Peyer's patch (tissue), 4 donors: ENCODE measurements around the gene MAP2.

Experiments used
- POLR2A ChIP-seq, 2 donors: fragments of 450-650 bp; IDR thresholded peaks; one replicate each; pipeline ENCODE4 v1.5.1; 2017; ENCODE audit warnings: antibody characterized with exemption in 2 of 2, mild to moderate bottlenecking in 2 of 2, moderate library complexity in 2 of 2
- TF ChIP-seq, protein P1 (sequence below), 6 experiments: fragments of 450-650 bp in 4 of 6; fragments of 200-600 bp in 2 of 6; sonication (generic) in 1 of 6; IDR thresholded peaks; one replicate each; pipeline ENCODE4 v1.5.1; 2017 to 2019; ENCODE audit warnings: antibody characterized with exemption in 6 of 6, mild to moderate bottlenecking in 3 of 6, moderate library complexity in 1 of 6

DNA sequence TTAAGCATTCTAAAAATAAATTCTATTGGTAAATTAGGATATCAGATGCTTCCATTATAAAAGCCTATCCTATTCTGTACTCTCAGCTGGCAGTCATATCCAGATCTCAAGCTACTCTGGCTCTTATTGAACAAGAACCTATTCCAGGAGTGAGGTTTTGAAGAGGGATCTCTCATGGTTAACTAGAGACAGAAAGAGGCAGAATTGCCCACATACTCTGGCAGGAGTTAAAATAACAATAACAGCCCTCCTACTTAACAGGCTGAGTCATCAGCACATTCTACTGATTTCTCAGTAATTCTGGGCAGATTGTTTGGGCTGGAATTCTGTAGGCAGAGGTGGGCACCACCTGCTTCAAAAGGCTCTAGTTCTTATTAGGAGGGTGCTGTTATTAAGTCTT lies 205.8 kb downstream of the MAP2 start:
- TF ChIP-seq, protein P1, sequence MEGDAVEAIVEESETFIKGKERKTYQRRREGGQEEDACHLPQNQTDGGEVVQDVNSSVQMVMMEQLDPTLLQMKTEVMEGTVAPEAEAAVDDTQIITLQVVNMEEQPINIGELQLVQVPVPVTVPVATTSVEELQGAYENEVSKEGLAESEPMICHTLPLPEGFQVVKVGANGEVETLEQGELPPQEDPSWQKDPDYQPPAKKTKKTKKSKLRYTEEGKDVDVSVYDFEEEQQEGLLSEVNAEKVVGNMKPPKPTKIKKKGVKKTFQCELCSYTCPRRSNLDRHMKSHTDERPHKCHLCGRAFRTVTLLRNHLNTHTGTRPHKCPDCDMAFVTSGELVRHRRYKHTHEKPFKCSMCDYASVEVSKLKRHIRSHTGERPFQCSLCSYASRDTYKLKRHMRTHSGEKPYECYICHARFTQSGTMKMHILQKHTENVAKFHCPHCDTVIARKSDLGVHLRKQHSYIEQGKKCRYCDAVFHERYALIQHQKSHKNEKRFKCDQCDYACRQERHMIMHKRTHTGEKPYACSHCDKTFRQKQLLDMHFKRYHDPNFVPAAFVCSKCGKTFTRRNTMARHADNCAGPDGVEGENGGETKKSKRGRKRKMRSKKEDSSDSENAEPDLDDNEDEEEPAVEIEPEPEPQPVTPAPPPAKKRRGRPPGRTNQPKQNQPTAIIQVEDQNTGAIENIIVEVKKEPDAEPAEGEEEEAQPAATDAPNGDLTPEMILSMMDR (IDR thresholded peaks at IDR 0.05) = no peak
- TF ChIP-seq POLR2A (IDR thresholded peaks at IDR 0.05) = no peak
